ENCODE data around the gene ANXA2. TPM values are rescaled to one million over a fixed set of nuclear protein-coding genes. Genes with fewer than 3 reads are reported as not detected.

Gene ANXA2
- total RNA-seq, 4 donors from 2014 or later = 487 to 718 (median 620) TPM

- H3K27me3 ChIP-seq = no peaks in the 10 kb centered on the region
- peaks cover 0 to 8% (median 2%) of the 10 kb centered on the region in 4 donors for H3K36me3 ChIP-seq
- peaks cover 0 to 28% (median 9%) of the 10 kb centered on the region in 4 donors for H3K4me1 ChIP-seq
- H3K9me3 ChIP-seq = no peaks in the 10 kb centered on the region
- in situ Hi-C loops (cut with MboI; ENCODE audit: low pct_ligation_motif_present in 1 of 4, low pct_unique_long_range_greater_than_20kb in 1 of 4, low sequenced_read_pairs in 3 of 4) (loop anchor here in 1 of 4 donors (10.0 kb wide), 1 partner anchor 87 kb away; no protein-coding TSS in a partner anchor), intact Hi-C loops (cut with DNase I; ENCODE audit: low total_unique reads) (no loop called here)
- WGBS, 2 donors (ENCODE audit: low coverage in 1 of 2) = 46 to 55% methylated on average over 2 of the region's 2 CpGs
- H3K4me3 ChIP-seq = no peak overlapping the region
- TF ChIP-seq EP300 (IDR thresholded peaks at IDR 0.05; ENCODE audit: low read depth) (no peak), CTCF (IDR thresholded peaks at IDR 0.05) (no peak), POLR2A (IDR thresholded peaks at IDR 0.05) (no peak), POLR2AphosphoS5 (IDR thresholded peaks at IDR 0.05) (no peak)
- DNase-seq = no peak
- H3K27ac ChIP-seq = peak overlapping the region; percentile 24 to 57 (median 38)
These were observed 44.4 kb upstream of the ANXA2 start for GRCh38 chr15:60442031-60442650.

- no peak for TF ChIP-seq POLR2A (IDR thresholded peaks at IDR 0.05)
- TF ChIP-seq POLR2AphosphoS5 (IDR thresholded peaks at IDR 0.05) = peak in 1 of 3 donors; percentile 28
- Histone ChIP-seq H3K4me1 (peaks cover 0 to 28% (median 9%) of the 10 kb centered on the region in 4 donors), H3K36me3 (peaks cover 0 to 4% (median 2%) of the 10 kb centered on the region in 4 donors), H3K27ac (peak overlapping the region; percentile 24 to 57 (median 38)), H3K9me3 (no peaks in the 10 kb centered on the region), H3K27me3 (no peaks in the 10 kb centered on the region), H3K4me3 (no peak overlapping the region)
- WGBS, 2 donors (ENCODE audit: low coverage in 1 of 2) = 47 to 62% methylated on average over 1 of the region's 1 CpG
- in situ Hi-C loops (cut with MboI; ENCODE audit: low pct_ligation_motif_present in 1 of 4, low pct_unique_long_range_greater_than_20kb in 1 of 4, low sequenced_read_pairs in 3 of 4) (loop anchor here in 1 of 4 donors (10.0 kb wide), 1 partner anchor 87 kb away; no protein-coding TSS in a partner anchor), intact Hi-C loops (cut with DNase I; ENCODE audit: low total_unique reads) (no loop called here)
- no peak for DNase-seq
These were observed 43.5 kb upstream of the ANXA2 start for GRCh38 chr15:60441331-60441730.

DNA sequence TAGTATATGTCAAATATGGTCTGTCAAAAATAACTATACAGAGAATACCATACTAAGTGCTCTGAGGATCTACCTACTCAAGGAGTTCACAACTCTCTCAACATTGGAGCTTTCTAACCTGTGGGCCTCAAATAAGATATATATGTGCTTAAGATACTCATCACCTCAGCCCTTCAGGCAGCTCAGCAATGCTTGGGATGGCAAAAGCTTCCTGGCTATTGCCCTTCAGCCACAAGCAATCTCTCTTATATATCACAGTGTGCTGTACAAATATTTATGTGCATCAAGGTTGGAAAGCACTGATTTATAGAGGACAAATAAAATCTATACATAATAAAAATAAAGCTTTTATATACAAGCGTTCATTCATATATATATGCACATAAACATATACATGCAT, 40.9 kb upstream of the ANXA2 start:
- in situ Hi-C loops (cut with MboI; ENCODE audit: low pct_ligation_motif_present in 1 of 4, low pct_unique_long_range_greater_than_20kb in 1 of 4, low sequenced_read_pairs in 3 of 4) = loop anchor here in 2 of 4 donors (5.0 to 10.0 kb wide), 2 partner anchors 76 to 84 kb away; no protein-coding TSS in a partner anchor
- no peaks in the 10 kb centered on the region for H3K9me3 ChIP-seq
- peaks cover 0 to 8% (median 2%) of the 10 kb centered on the region in 4 donors for H3K36me3 ChIP-seq

DNA sequence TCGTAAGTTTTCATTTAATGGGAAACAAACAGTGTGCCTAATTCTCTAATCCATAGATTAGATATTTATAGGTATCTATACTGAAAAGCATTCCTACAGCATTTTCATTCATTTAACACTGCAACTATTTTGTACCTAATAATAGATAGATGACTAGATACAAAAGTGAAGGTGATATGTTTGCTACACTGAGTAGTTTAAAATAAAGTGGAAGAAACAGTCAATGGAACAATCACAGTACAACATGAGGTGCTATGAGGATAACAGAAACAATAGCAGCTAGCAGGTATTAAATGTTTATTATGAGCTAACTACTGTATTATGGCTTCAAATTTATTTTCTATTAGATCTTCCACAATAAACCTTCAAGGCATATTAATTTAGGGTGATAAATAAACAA, 31.1 kb upstream of the ANXA2 start:
- intact Hi-C loops (cut with DNase I; ENCODE audit: low total_unique reads) (no loop called here), in situ Hi-C loops (cut with MboI; ENCODE audit: low pct_ligation_motif_present in 1 of 4, low pct_unique_long_range_greater_than_20kb in 1 of 4, low sequenced_read_pairs in 3 of 4) (no loop called here)
- Histone ChIP-seq H3K4me3 (no peak overlapping the region), H3K4me1 (peaks cover 0 to 8% (median 0%) of the 10 kb centered on the region in 4 donors), H3K36me3 (peaks cover 0 to 16% (median 7%) of the 10 kb centered on the region in 4 donors), H3K27ac (no peak overlapping the region), H3K27me3 (no peaks in the 10 kb centered on the region), H3K9me3 (no peaks in the 10 kb centered on the region)
- DNase-seq = no peak
- 95 to 98% methylated on average over 1 of the region's 1 CpG for WGBS, 2 donors (ENCODE audit: low coverage in 1 of 2)
- TF ChIP-seq EP300 (IDR thresholded peaks at IDR 0.05; ENCODE audit: low read depth) (no peak), CTCF (IDR thresholded peaks at IDR 0.05) (no peak), POLR2AphosphoS5 (IDR thresholded peaks at IDR 0.05) (no peak), POLR2A (IDR thresholded peaks at IDR 0.05) (no peak)

More for the DNA sequence above, 40.9 kb upstream of the ANXA2 start:
- no peak for DNase-seq
- intact Hi-C loops (cut with DNase I; ENCODE audit: low total_unique reads) = no loop called here
- Histone ChIP-seq H3K27ac (no peak overlapping the region), H3K27me3 (no peaks in the 10 kb centered on the region), H3K4me3 (no peak overlapping the region), H3K4me1 (peaks cover 0 to 24% (median 9%) of the 10 kb centered on the region in 4 donors)
- WGBS, 2 donors (ENCODE audit: low coverage in 1 of 2) = 86 to 100% methylated on average over 1 of the region's 1 CpG
- TF ChIP-seq POLR2AphosphoS5 (IDR thresholded peaks at IDR 0.05) (no peak), POLR2A (IDR thresholded peaks at IDR 0.05) (no peak), CTCF (IDR thresholded peaks at IDR 0.05) (no peak), EP300 (IDR thresholded peaks at IDR 0.05; ENCODE audit: low read depth) (no peak)

All from transverse colon (tissue), 4 donors.